Stimulated activated naive CD4-positive, alpha-beta T cell treated with Interleukin-2 at 50 U/mL for 16 hours (primary cell): ENCODE measurements around the gene MAML2.

ENCODE experiments used
- DNase-seq: peaks from one replicate; lab custom pipeline; 2025; lab: John Stamatoyannopoulos, UW

MAML2 gene

GRCh38 chr11:96098511-96099241 is 244.3 kb downstream of the MAML2 start:
- no peak for DNase-seq

- DNase-seq: no peak
These were observed 245.1 kb downstream of the MAML2 start for GRCh38 chr11:96097844-96098421.

GRCh38 chr11:96096360-96096759 is 246.6 kb downstream of the MAML2 start:
- DNase-seq: no peak

GRCh38 chr11:96095884-96096303 is 247.1 kb downstream of the MAML2 start:
- DNase-seq: no peak

- DNase-seq: no peak
These were observed 248.8 kb downstream of the MAML2 start for GRCh38 chr11:96094156-96094555.

- no peak for DNase-seq
These were observed 250.5 kb downstream of the MAML2 start for GRCh38 chr11:96092511-96092910.

GRCh38 chr11:96091476-96091875 is 251.5 kb downstream of the MAML2 start:
- DNase-seq: no peak

- DNase-seq: no peak
These were observed 252.3 kb downstream of the MAML2 start for GRCh38 chr11:96090711-96091110.

- DNase-seq: no peak
These were observed 254.1 kb downstream of the MAML2 start for GRCh38 chr11:96088914-96089313.

- no peak for DNase-seq
These were observed 256.9 kb downstream of the MAML2 start for GRCh38 chr11:96086111-96086510.

- no peak for DNase-seq
These were observed 257.6 kb downstream of the MAML2 start for GRCh38 chr11:96085319-96085930.

- no peak for DNase-seq
These were observed 258.2 kb downstream of the MAML2 start for GRCh38 chr11:96084610-96085318.

- no peak for DNase-seq
These were observed 260.1 kb downstream of the MAML2 start for GRCh38 chr11:96082936-96083335.

GRCh38 chr11:96082002-96082899 is 260.7 kb downstream of the MAML2 start:
- no peak for DNase-seq

- no peak for DNase-seq
These were observed 261.4 kb downstream of the MAML2 start for GRCh38 chr11:96081561-96081960.

- DNase-seq: no peak
These were observed 263.3 kb downstream of the MAML2 start for GRCh38 chr11:96079691-96080090.

GRCh38 chr11:96075532-96075959 is 267.4 kb downstream of the MAML2 start:
- no peak for DNase-seq

GRCh38 chr11:96074551-96075310 is 268.3 kb downstream of the MAML2 start:
- no peak for DNase-seq

GRCh38 chr11:96073536-96073935 is 269.5 kb downstream of the MAML2 start:
- no peak for DNase-seq

- DNase-seq: no peak
These were observed 270.4 kb downstream of the MAML2 start for GRCh38 chr11:96072592-96072991.

- DNase-seq: no peak
These were observed 272.5 kb downstream of the MAML2 start for GRCh38 chr11:96070453-96070852.
